GM19023 (cell line): Measurements from ENCODE around the gene ATP1A4.

Source experiments
- ATAC-seq: cut with Tn5 transposase; IDR thresholded peaks from one replicate; pipeline ENCODE4 v1.9.1; 2021; ENCODE audit warnings: mild to moderate bottlenecking, moderate library complexity; ENCODE audit not compliant: unreplicated experiment

The ATP1A4 gene

DNA sequence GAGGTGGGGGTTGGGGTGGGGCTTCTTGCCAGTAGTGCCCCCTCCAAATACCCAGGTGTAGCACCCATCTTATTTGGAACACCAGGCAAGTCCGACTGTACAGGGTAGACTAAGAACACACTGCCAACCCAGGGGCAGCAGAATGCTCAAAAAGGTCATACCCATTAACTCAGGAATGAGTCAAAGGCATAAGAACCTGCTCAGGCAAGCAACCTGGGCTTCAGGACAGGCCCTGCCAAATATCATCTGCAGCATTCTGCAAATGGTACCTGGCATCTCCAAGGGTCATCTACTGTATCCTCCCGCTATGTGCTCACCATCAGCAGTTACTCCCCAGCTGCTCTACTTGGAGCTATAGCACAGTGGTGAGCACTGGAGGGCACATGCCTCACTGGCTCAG, 73.2 kb downstream of the ATP1A4 start:
- no peak for ATAC-seq

DNA sequence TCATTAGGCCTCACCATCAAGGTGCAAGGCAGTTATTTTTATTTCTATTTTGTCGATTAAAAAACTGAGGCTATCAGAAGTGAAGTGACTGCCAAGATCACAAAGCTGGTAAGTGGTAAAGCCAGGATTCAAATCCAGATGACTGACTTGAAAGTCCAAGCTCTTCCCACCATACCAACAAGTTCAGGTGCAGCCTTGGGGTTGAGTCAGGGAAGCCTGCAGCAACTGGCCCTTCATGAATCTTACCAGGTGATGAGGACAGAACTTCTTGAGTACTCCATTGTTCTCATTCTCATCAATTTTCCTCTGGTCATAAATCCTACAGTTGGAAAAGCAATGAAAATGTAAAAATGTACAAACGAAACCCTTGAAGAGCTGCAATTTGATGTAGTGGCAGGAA, 73.9 kb downstream of the ATP1A4 start:
- ATAC-seq: no peak

DNA sequence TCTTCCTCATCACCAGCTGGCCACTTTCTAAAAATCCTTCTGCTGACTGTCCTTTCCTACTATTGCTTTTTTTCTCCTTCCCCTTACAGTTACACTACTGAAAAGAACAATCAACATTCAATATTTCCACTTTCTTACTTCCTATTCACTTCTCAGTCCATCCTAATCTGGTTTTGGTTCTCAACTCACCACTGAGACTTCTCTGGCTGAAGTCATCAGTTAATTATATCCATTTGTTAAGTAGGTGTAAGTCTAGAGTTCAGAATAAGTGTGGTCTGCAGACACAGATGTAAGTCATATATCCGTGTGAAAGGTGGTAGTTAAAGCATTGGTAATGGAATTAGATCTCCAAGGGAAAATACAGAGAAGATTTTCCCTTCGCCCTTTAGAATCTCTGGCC, 75.2 kb downstream of the ATP1A4 start:
- ATAC-seq: no peak

DNA sequence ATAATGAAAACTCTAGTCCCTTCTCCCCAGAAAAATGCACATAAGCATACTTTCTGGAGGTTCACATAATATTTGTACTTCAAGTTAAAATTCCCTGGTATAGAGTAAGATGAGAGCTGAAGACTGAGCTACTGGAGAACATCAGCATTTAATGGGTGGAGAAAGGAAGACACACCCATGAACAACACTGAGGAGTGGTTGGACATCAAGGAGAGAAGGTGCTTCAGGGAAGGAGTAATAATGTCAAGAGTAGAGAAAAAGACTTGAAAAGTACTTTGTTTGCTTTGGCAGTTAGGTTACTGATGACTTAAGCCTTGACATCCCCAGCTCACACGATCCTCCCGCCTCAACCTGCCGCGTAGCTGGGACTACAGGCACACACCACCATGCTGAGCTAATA, 75.6 kb downstream of the ATP1A4 start:
- no peak for ATAC-seq

DNA sequence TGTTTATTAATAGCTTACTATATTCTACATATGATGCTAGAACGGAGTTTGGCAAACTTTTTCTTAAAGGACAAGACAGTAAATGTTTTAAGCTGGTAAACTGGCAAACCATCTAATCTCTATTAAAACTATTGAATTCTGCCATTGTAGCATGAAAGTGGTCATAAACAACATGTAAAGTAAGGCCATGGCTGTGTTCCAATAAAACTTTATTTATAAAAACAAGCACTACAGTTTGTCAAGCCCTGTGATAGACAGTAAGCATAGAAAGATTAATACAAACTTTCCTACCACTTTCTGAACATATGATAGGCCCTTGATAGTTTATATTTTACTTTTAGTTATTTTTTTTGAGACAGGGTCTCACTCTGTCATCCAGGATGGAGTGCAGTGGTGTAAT, 76.2 kb downstream of the ATP1A4 start:
- ATAC-seq: no peak

GRCh38 chr1:160228431-160228830, 77.0 kb downstream of the ATP1A4 start:
- ATAC-seq: no peak

DNA sequence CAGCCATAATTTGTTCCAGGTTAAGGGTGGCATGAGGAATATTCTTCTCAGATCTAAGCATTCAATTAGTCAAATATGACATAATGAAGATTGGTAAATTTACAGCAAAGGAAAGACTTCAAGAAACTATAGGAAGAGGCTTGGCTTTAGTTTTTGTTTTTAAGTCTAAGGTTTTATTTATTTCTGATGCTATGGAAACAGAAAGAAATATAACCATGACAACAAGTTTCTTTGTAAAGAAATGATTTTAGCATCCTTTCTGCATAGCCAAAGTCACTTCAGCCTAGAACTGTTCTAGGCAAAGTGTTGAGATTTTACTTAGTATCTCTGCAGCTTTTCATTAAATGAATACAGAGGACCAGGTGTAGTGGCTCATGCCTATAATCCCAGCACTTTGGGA, 81.5 kb downstream of the ATP1A4 start:
- no peak for ATAC-seq
